ENCODE results near the gene PAN3. TPM values are rescaled to one million over a fixed set of nuclear protein-coding genes. Genes with fewer than 3 reads are reported as not detected.
A peak's percentile ranks its signal among the peaks of the same experiment; 100 is the strongest.

PAN3 gene
- total RNA-seq, 1 experiment from 2014 or later = 37.5 TPM

DNA sequence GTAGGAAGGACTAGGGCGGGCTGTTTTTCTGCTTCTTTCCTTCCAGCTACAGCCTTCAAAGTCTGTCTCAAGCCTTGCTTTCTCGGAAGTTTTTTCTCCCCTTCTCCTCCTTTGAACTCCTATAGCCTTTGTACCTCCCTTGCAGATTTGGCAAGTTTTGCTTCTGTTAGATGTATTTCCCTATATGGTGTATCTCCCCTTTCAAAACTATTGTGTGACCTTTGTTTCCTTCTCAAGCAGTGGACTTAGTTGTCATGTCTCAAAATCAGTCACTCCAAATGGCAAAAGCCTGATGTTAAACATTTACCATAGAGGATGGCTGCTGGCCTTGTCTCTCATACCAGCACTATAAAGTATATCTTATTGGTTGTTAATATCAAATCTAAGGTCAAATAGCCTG is 203.9 kb downstream of the PAN3 start:
- H3K4me3 Mint-ChIP-seq (ENCODE audit: unreplicated experiment) = no peak overlapping the region
- H3K27me3 Mint-ChIP-seq (ENCODE audit: insufficient read depth, unreplicated experiment) = no peaks in the 10 kb centered on the region
- H3K9me3 Mint-ChIP-seq (ENCODE audit: unreplicated experiment) = no peaks in the 10 kb centered on the region
- H3K27me3 ChIP-seq (replicated peaks; ENCODE audit: control insufficient read depth, insufficient read depth, low read length) = no peaks in the 10 kb centered on the region
- no TSS peak for BruUV-seq (replicated peaks)
- intact Hi-C loops (cut with micrococcal nuclease; ENCODE audit: unreplicated experiment) = no loop called here
- TF ChIP-seq CTCF (IDR thresholded peaks at IDR 0.05; ENCODE audit: insufficient read depth in 1 of 2, low read depth in 1 of 2, low read length in 1 of 2, severe bottlenecking in 1 of 2, unreplicated experiment in 1 of 2) = no peak
- peak overlapping the region; percentile 50 for H3K27ac Mint-ChIP-seq (ENCODE audit: unreplicated experiment)
- POLR2A ChIA-PET = no interaction called here
- no peaks in the 10 kb centered on the region for H3K36me3 Mint-ChIP-seq (ENCODE audit: insufficient read depth, unreplicated experiment)
- H3K4me1 ChIP-seq = peaks cover 36% of the 10 kb centered on the region
- H3K4me3 ChIP-seq (ENCODE audit: low read depth, low read length) = no peak overlapping the region
- no peak for DNase-seq
- no peaks in the 10 kb centered on the region for H3K9me3 ChIP-seq
- no peaks in the 10 kb centered on the region for H3K36me3 ChIP-seq (ENCODE audit: control insufficient read depth, insufficient read depth, low read length)
- H3K4me1 Mint-ChIP-seq (ENCODE audit: low read depth, unreplicated experiment) = peaks cover 48% of the 10 kb centered on the region
- CTCF ChIA-PET = no interaction called here

DNA sequence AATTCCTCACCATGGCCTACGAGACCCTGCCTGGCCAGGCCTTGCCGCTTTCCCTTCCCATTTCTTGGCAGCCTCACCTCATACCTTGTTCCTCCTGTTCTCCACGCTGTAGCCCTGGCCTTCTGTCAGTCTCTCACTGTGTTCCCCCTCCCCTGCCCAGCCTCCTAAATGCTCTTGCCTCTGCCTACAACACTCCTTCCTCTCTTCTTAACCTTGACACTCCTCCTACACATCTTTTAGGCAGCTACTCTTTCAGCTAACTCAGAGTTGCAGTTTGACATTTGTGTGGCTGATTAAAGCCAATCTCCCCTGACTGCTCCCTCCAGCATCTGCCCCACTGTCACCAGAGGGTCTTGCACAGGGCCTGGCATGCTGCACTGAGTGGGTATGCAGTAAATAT is 205.8 kb downstream of the PAN3 start:
- Histone ChIP-seq H3K4me3 (ENCODE audit: low read depth, low read length) (no peak overlapping the region), H3K36me3 (ENCODE audit: control insufficient read depth, insufficient read depth, low read length) (no peaks in the 10 kb centered on the region), H3K4me1 (peaks cover 19% of the 10 kb centered on the region), H3K27me3 (replicated peaks; ENCODE audit: control insufficient read depth, insufficient read depth, low read length) (no peaks in the 10 kb centered on the region), H3K9me3 (no peaks in the 10 kb centered on the region)
- H3K27me3 Mint-ChIP-seq (ENCODE audit: insufficient read depth, unreplicated experiment) = no peaks in the 10 kb centered on the region
- ChIA-PET POLR2A (no interaction called here), CTCF (no interaction called here)
- H3K36me3 Mint-ChIP-seq (ENCODE audit: insufficient read depth, unreplicated experiment) = no peaks in the 10 kb centered on the region
- intact Hi-C loops (cut with micrococcal nuclease; ENCODE audit: unreplicated experiment) = no loop called here
- H3K27ac Mint-ChIP-seq (ENCODE audit: unreplicated experiment) = peak overlapping the region; percentile 0
- no peak overlapping the region for H3K4me3 Mint-ChIP-seq (ENCODE audit: unreplicated experiment)
- H3K9me3 Mint-ChIP-seq (ENCODE audit: unreplicated experiment) = no peaks in the 10 kb centered on the region
- BruUV-seq (replicated peaks) = no TSS peak
- DNase-seq = no peak
- H3K4me1 Mint-ChIP-seq (ENCODE audit: low read depth, unreplicated experiment) = peaks cover 29% of the 10 kb centered on the region
- no peak for TF ChIP-seq CTCF (IDR thresholded peaks at IDR 0.05; ENCODE audit: insufficient read depth in 1 of 2, low read depth in 1 of 2, low read length in 1 of 2, severe bottlenecking in 1 of 2, unreplicated experiment in 1 of 2)

Other genes starting within 250 kb of the PAN3 start
- 3.7 and 3.9 TPM in 2 replicates for gene PDX1, start 218.5 kb upstream of the PAN3 start, total RNA-seq (2022)
- 104 and 109 TPM in 2 replicates for gene CDX2, start 169.2 kb upstream of the PAN3 start, total RNA-seq (2022)
- gene URAD, start 149.9 kb upstream of the PAN3 start, total RNA-seq (2022) = 5.2 and 8.1 TPM in 2 replicates
- 0.09 TPM in 1 of 2 replicates, not detected in the other for gene FLT3, start 38.0 kb upstream of the PAN3 start, total RNA-seq (2022)